Osteocyte (in vitro differentiated cells): ENCODE results near the gene KXD1. TPM values are rescaled to one million over a fixed set of nuclear protein-coding genes. Genes with fewer than 3 reads are reported as not detected.

ENCODE experiments used
- DNase-seq: peaks from one replicate; pipeline ENCODE4 v3.0.0; 2021; ENCODE audit warnings: mixed read lengths; ENCODE audit not compliant: unreplicated experiment; ENCODE audit errors: extremely low spot score
- H3K27ac Mint-ChIP-seq: one replicate; pipeline ENCODE4 v1.8.0; 2021; ENCODE audit warnings: mild to moderate bottlenecking, mixed read lengths; ENCODE audit not compliant: unreplicated experiment
- H3K27me3 Mint-ChIP-seq: one replicate; pipeline ENCODE4 v1.8.0; 2021; ENCODE audit warnings: mixed read lengths; ENCODE audit not compliant: unreplicated experiment
- H3K36me3 Mint-ChIP-seq: one replicate; pipeline ENCODE4 v1.8.0; 2021; ENCODE audit warnings: mixed read lengths; ENCODE audit not compliant: unreplicated experiment
- H3K4me1 Mint-ChIP-seq: one replicate; pipeline ENCODE4 v1.8.0; 2021; ENCODE audit warnings: mixed read lengths; ENCODE audit not compliant: unreplicated experiment
- H3K4me3 Mint-ChIP-seq: one replicate; pipeline ENCODE4 v1.8.0; 2021; ENCODE audit warnings: mild to moderate bottlenecking, moderate library complexity, mixed read lengths; ENCODE audit not compliant: unreplicated experiment
- H3K9me3 Mint-ChIP-seq: one replicate; pipeline ENCODE4 v1.8.0; 2021; ENCODE audit warnings: mixed read lengths; ENCODE audit not compliant: unreplicated experiment
- CTCF ChIP-seq: fragments of 200-600 bp; sonication (generic); IDR thresholded peaks from 2 replicates; pipeline ENCODE4 v1.5.0; 2021; ENCODE audit warnings: antibody characterized with exemption, mild to moderate bottlenecking, moderate library complexity
- total RNA-seq: library from RNA; stranded (reverse); gene quantifications from 2 replicates; pipeline ENCODE4 v1.2.1, GENCODE V29; 2021

KXD1 gene
- total RNA-seq, 1 donor from 2014 or later, result 66.5 TPM

DNA sequence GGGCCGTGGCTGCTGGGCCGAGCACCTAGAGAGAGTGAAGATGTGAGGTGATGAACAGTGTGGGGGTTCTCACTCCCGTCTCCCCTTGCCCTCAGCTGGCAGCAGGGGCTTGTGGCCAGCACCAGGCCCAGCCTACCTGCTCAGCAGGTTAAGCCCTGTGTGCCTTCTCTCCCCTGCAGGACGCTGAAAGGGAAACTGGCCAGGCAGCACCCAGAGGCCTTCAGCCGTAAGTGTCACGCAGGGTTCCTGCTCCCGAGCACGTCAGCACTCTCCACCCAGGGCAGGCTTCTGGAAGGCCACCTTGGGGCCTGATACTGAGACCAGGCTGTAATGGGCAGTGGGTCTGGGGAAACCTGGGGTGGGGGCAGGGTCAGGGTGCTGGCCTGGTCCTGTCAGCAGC, 9.3 kb downstream of the KXD1 start:
- no peak for DNase-seq
- no peaks in the 10 kb centered on the region for H3K27me3 Mint-ChIP-seq

DNA sequence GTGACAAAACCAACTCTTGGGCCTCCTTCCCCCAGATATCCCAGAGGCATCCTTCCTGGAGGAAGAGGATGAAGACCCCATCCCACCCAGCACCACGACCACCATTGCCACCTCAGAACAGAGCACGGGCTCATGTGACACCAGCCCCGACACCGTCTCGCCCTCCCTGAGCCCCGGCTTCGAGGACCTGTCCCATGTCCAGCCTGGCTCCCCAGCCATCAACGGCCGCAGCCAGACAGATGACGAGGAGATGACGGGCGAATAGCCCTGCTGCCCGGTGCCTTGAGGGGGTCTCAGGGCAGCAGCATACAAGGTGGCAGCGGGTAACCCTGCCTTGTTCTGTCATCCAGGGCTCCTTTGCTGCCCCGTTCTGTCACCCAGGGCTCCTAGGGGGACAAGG, 10.7 kb downstream of the KXD1 start:
- no peaks in the 10 kb centered on the region for H3K9me3 Mint-ChIP-seq
- H3K27ac Mint-ChIP-seq, result no peak overlapping the region
- TF ChIP-seq CTCF, result no peak
- H3K27me3 Mint-ChIP-seq, result no peaks in the 10 kb centered on the region
- H3K36me3 Mint-ChIP-seq, result peaks cover 25% of the 10 kb centered on the region
- no peak overlapping the region for H3K4me3 Mint-ChIP-seq
- no peak for DNase-seq
- H3K4me1 Mint-ChIP-seq, result peaks cover 17% of the 10 kb centered on the region

More for the DNA sequence above, 9.3 kb downstream of the KXD1 start:
- Mint-ChIP-seq H3K4me3 (no peak overlapping the region), H3K9me3 (no peaks in the 10 kb centered on the region), H3K4me1 (peaks cover 6% of the 10 kb centered on the region), H3K27ac (no peak overlapping the region), H3K36me3 (peaks cover 30% of the 10 kb centered on the region)
- no peak for TF ChIP-seq CTCF

GRCh38 chr19:18571564-18572344, 14.1 kb downstream of the KXD1 start, which contains the start of gene UBA52:
UBA52 (plus strand) TSS chr19:18571857; CDS start chr19:18573301, 1,444 bp downstream.
- TF ChIP-seq CTCF, result no peak
- DNase-seq, result peak; percentile 99
- Mint-ChIP-seq H3K4me3 (peak within 1 kb of the TSS; percentile 89), H3K27ac (peak within 1 kb of the TSS; percentile 94), H3K27me3 (no peaks in the 10 kb centered on the region), H3K9me3 (no peaks in the 10 kb centered on the region), H3K36me3 (peaks cover 23% of the 10 kb centered on the region), H3K4me1 (peaks cover 18% of the 10 kb centered on the region)

DNA sequence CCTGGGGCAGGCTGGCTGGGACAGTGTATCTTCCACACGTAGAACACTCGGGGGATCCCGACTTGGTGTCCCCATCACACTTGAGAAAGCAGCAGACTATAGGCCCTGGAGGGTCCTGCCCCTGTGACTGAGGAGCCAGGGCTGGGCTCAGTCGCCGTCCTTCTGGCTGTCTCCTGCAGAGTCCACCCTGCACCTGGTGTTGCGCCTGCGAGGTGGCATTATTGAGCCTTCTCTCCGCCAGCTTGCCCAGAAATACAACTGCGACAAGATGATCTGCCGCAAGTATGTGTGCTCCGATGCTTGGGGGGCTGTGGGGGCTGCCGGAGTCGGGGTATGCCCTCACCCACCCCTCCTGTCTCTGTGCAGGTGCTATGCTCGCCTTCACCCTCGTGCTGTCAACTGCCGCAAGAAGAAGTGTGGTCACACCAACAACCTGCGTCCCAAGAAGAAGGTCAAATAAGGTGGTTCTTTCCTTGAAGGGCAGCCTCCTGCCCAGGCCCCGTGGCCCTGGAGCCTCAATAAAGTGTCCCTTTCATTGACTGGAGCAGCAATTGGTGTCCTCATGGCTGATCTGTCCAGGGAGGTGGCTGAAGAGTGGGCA, 17.1 kb downstream of the KXD1 start:
- TF ChIP-seq CTCF, result no peak
- H3K27me3 Mint-ChIP-seq, result no peaks in the 10 kb centered on the region
- H3K36me3 Mint-ChIP-seq, result peaks cover 20% of the 10 kb centered on the region
- H3K4me1 Mint-ChIP-seq, result peaks cover 18% of the 10 kb centered on the region
- no peak for DNase-seq
- no peak overlapping the region for H3K27ac Mint-ChIP-seq
- no peaks in the 10 kb centered on the region for H3K9me3 Mint-ChIP-seq
- no peak overlapping the region for H3K4me3 Mint-ChIP-seq

DNA sequence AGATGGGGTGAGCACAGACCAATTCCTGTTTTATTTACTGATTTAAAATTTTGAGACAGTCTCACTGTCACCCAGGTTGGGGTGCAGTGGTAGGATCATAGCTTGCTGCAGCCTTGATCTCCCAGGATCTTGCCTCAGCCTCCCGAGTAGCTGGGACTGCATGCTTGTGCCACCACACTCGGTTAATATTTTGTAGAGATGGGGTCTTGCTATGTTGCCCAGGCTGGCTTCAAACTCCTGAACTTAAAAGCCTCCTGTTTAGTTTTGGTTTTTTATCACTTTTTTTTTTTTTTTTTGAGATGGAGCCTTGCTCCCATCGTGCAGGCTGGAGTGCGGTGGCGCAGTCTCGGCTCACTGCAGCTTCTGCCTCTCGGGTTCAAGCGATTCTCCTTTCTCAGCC, 18.7 kb downstream of the KXD1 start:
- DNase-seq, result no peak
- peaks cover 18% of the 10 kb centered on the region for H3K36me3 Mint-ChIP-seq
- H3K9me3 Mint-ChIP-seq, result no peaks in the 10 kb centered on the region
- no peak overlapping the region for H3K27ac Mint-ChIP-seq
- peaks cover 15% of the 10 kb centered on the region for H3K4me1 Mint-ChIP-seq
- no peak overlapping the region for H3K4me3 Mint-ChIP-seq
- TF ChIP-seq CTCF, result no peak
- peaks cover 2% of the 10 kb centered on the region for H3K27me3 Mint-ChIP-seq
